Choroid plexus epithelial cell (primary cell): Measurements from ENCODE around the gene HAO1.
"Not testable (repeated sequence)": the region's sequence is repeated elsewhere in the genome, so short reads cannot be mapped to it uniquely, and the experiment has no call there.

Experiments
- DNase-seq: peaks from one replicate; pipeline ENCODE4 v3.0.0-alpha.2; 2010; ENCODE audit warnings: low read depth
- H3K4me3 ChIP-seq: 2 replicates; pipeline ENCODE4 v1.5.1; 2011; ENCODE audit warnings: low read depth, mild to moderate bottlenecking, control low read depth, low read length, moderate library complexity
- TF ChIP-seq, protein P1 (sequence below): conservative IDR thresholded peaks from 2 replicates; pipeline ENCODE4 v1.5.1; 2011; ENCODE audit warnings: low read depth, mild to moderate bottlenecking, control low read depth, inconsistent platforms, low read length, moderate library complexity

The HAO1 gene

DNA sequence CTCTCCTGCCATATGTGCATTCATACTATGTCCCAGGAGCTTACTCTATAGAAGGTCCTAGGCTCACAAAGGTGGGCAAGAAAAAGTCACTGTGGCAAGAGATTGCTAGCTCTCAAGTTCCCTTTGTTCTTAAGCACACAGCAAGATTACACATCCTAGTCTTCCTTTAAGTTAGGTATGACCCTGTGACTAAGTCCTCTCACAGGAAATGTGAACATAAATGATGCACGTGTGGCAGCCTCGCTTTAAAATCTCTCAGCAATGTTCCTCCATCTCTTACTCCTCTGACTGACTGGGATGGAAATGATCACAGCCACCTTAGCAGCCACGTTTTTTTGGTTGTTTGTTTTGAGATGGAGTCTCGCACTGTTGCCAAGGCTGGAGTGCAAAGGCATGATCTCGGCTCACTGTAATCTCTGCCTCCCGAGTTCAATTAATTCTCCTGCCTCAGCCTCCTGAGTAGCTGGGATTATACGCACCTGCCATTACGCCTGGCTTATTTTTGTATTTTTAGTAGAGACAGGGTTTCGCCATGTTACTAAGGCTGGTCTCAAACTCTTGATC, 35.7 kb upstream of the HAO1 start:
- TF ChIP-seq, protein P1, sequence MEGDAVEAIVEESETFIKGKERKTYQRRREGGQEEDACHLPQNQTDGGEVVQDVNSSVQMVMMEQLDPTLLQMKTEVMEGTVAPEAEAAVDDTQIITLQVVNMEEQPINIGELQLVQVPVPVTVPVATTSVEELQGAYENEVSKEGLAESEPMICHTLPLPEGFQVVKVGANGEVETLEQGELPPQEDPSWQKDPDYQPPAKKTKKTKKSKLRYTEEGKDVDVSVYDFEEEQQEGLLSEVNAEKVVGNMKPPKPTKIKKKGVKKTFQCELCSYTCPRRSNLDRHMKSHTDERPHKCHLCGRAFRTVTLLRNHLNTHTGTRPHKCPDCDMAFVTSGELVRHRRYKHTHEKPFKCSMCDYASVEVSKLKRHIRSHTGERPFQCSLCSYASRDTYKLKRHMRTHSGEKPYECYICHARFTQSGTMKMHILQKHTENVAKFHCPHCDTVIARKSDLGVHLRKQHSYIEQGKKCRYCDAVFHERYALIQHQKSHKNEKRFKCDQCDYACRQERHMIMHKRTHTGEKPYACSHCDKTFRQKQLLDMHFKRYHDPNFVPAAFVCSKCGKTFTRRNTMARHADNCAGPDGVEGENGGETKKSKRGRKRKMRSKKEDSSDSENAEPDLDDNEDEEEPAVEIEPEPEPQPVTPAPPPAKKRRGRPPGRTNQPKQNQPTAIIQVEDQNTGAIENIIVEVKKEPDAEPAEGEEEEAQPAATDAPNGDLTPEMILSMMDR = no peak
- peak; percentile 5 for DNase-seq
- no peak overlapping the region for H3K4me3 ChIP-seq

DNA sequence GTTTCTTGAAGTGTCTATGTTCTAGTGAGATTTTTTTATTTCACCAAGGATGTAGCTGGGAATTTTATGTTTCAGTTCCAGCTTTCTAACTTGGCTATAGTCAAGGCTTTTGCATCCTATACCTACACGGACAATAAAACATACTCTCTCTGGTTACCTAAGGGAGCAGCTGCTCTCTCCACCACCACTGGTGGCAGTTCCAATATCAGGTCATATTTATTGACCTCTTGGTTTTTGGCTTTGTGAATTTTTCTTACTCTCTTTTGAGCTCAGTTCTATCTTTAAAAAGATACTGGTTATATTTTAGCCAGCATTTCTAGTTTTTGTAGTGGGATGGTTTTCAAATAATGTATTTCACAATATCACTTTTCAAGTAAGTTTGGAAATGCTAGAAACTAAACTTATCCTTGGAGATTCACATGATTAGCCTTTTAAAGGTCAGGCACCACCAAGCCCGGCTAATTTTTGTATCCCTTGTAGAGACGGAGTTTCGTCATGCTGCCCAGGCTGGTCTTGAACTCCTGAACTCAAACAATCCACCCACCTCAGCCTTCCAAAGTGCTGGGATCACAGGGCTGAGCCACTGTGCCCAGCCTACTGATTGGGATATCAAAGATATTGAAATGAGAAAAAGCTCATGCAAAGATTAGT, 34.7 kb upstream of the HAO1 start:
- TF ChIP-seq, protein P1 = no peak
- no peak overlapping the region for H3K4me3 ChIP-seq
- no peak for DNase-seq

GRCh38 chr20:7971536-7972280, 31.4 kb upstream of the HAO1 start:
- TF ChIP-seq, protein P1 = no peak
- H3K4me3 ChIP-seq = no peak overlapping the region
- DNase-seq = no peak

DNA sequence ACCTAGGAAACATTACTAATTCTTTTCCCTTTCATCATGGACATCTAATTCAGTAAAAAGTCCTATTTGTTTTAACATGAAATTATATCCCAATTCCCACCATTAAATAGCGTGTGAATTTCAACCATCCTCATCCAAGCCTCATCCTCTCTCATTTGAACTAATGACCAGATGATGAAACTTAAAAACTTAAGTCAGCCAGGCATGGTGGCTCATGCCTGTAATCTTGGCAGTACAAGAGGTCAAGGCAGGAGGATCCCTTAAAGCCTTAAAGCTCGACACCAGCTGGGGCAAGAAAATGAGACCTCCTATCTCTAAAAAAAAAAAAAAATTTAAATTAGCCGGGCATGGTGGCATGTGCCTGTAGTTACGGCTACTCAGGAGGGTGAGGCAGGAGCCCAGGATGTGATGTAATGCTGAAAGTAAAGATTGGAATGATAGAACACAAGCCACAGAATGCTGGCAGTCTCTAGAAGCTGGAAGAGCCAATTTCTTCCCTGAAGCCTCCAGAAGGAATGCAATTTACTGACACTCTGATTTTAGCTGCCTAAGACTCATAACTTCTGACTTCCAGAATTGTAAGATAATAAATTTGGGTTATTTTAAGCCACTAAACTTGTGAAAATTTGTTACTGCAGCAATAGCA, 27.1 kb upstream of the HAO1 start:
- H3K4me3 ChIP-seq = no peak overlapping the region
- TF ChIP-seq, protein P1 = no peak
- DNase-seq = peak; percentile 43

- TF ChIP-seq, protein P1 = no peak
- DNase-seq = peak; percentile 7
- H3K4me3 ChIP-seq = no peak overlapping the region
Observed at GRCh38 chr20:7966176-7966575, 25.9 kb upstream of the HAO1 start.

- DNase-seq = peak; percentile 12
- H3K4me3 ChIP-seq = no peak overlapping the region
- TF ChIP-seq, protein P1 = no peak
Observed at GRCh38 chr20:7959484-7959883, 19.2 kb upstream of the HAO1 start.

- H3K4me3 ChIP-seq, DNase-seq: not testable (repeated sequence)
Observed at GRCh38 chr20:7956561-7956960, 16.3 kb upstream of the HAO1 start.
